HG03520 (cell line): ENCODE data around the gene ZNF688.

Source experiments
- ATAC-seq: cut with Tn5 transposase; IDR thresholded peaks from one replicate; pipeline ENCODE4 v1.9.1; 2021; ENCODE audit warnings: mild to moderate bottlenecking, moderate library complexity; ENCODE audit not compliant: unreplicated experiment

ZNF688 gene

GRCh38 chr16:30585400-30586191 lies 14.1 kb upstream of the ZNF688 start, which contains the start of gene ZNF785:
TSS of gene ZNF785 (minus strand) at chr16:30585697. CDS start at chr16:30585611, 86 bp downstream.
- ATAC-seq, result peak; percentile 81

GRCh38 chr16:30585022-30585399 lies 13.5 kb upstream of the ZNF688 start:
- ATAC-seq, result peak; percentile 33

- ATAC-seq, result no peak
These were observed 11.3 kb upstream of the ZNF688 start for GRCh38 chr16:30582611-30583340.

GRCh38 chr16:30581457-30581856 lies 9.9 kb upstream of the ZNF688 start:
- ATAC-seq, result no peak

- ATAC-seq, result no peak
These were observed 3.2 kb upstream of the ZNF688 start for GRCh38 chr16:30574678-30575077.

- no peak for ATAC-seq
These were observed 674 bp downstream of the ZNF688 start for GRCh38 chr16:30570636-30571444.

- ATAC-seq, result no peak
These were observed 1.5 kb downstream of the ZNF688 start for GRCh38 chr16:30569746-30570635.

- ATAC-seq, result no peak
These were observed 2.2 kb downstream of the ZNF688 start for GRCh38 chr16:30569281-30569680.

GRCh38 chr16:30567991-30568638 lies 3.4 kb downstream of the ZNF688 start:
- ATAC-seq, result no peak

GRCh38 chr16:30567160-30567990 lies 4.1 kb downstream of the ZNF688 start:
- ATAC-seq, result no peak

GRCh38 chr16:30566531-30566930 lies 5.0 kb downstream of the ZNF688 start:
- no peak for ATAC-seq

- ATAC-seq, result no peak
These were observed 5.5 kb downstream of the ZNF688 start for GRCh38 chr16:30565984-30566383.

GRCh38 chr16:30565526-30565925 lies 6.0 kb downstream of the ZNF688 start:
- ATAC-seq, result no peak

GRCh38 chr16:30562021-30562420 lies 9.5 kb downstream of the ZNF688 start:
- no peak for ATAC-seq

GRCh38 chr16:30561089-30561816 lies 10.3 kb downstream of the ZNF688 start:
- no peak for ATAC-seq

GRCh38 chr16:30559690-30560089 lies 11.8 kb downstream of the ZNF688 start:
- ATAC-seq, result no peak

- no peak for ATAC-seq
These were observed 12.6 kb downstream of the ZNF688 start for GRCh38 chr16:30558789-30559377.
